OCI-LY1 (cell line): ENCODE measurements around the gene CPNE8.

Source experiments
- H2AFZ ChIP-seq: fragments of 200-600 bp; sonication (generic), shearing (Covaris generic); 2 replicates; pipeline ENCODE4 v1.6.0; 2014; ENCODE audit warnings: antibody characterized with exemption, mild to moderate bottlenecking, low read length
- H3F3A ChIP-seq: fragments of 200-600 bp; sonication (generic), shearing (Covaris generic); 2 replicates; pipeline ENCODE4 v1.6.0; 2014; ENCODE audit warnings: mild to moderate bottlenecking, antibody characterized with exemption, low read length, moderate library complexity; ENCODE audit not compliant: insufficient read depth
- H3K27ac ChIP-seq: fragments of 200-600 bp; sonication (generic); 2 replicates; pipeline ENCODE4 v1.5.1; 2014; ENCODE audit warnings: low read length, mixed run types, mild to moderate bottlenecking, low read depth; ENCODE audit not compliant: poor library complexity, severe bottlenecking
- H3K27me3 ChIP-seq: fragments of 200-600 bp; sonication (generic); 2 replicates; pipeline ENCODE4 v1.6.0; 2014; ENCODE audit warnings: antibody characterized with exemption, mild to moderate bottlenecking, low read length, moderate library complexity; ENCODE audit not compliant: insufficient read depth
- H3K36me3 ChIP-seq: fragments of 200-600 bp; sonication (generic); 2 replicates; pipeline ENCODE4 v1.6.1; 2014; ENCODE audit warnings: mild to moderate bottlenecking, antibody characterized with exemption, low read length, moderate library complexity, mixed read lengths; ENCODE audit not compliant: insufficient read depth
- H3K4me1 ChIP-seq: fragments of 200-600 bp; sonication (generic); 2 replicates; pipeline ENCODE4 v1.5.1; 2014; ENCODE audit warnings: mild to moderate bottlenecking, low read length, moderate library complexity; ENCODE audit not compliant: insufficient read depth, severe bottlenecking
- H3K4me2 ChIP-seq: fragments of 200-600 bp; sonication (generic), shearing (Covaris generic); 2 replicates; pipeline ENCODE4 v1.6.1; 2014; ENCODE audit warnings: low read length
- H3K4me3 ChIP-seq: fragments of 200-600 bp; sonication (generic); 2 replicates; pipeline ENCODE4 v1.5.1; 2014; ENCODE audit warnings: low read length, low read depth, mild to moderate bottlenecking, mixed read lengths; ENCODE audit not compliant: poor library complexity, severe bottlenecking
- H3K79me2 ChIP-seq: fragments of 200-600 bp; shearing (Covaris generic); 2 replicates; pipeline ENCODE4 v1.6.1; 2016; ENCODE audit warnings: mixed run types, low read length, mixed read lengths; ENCODE audit not compliant: insufficient read depth
- H3K9ac ChIP-seq: fragments of 200-600 bp; sonication (generic), shearing (Covaris generic); 2 replicates; pipeline ENCODE4 v1.6.1; 2014; ENCODE audit warnings: mild to moderate bottlenecking, low read length, mixed read lengths
- H3K9me2 ChIP-seq: fragments of 200-600 bp; sonication (generic), shearing (Covaris generic); 2 replicates; pipeline ENCODE4 v1.6.1; 2014; ENCODE audit warnings: low read depth, mild to moderate bottlenecking, low read length, mixed read lengths
- H3K9me3 ChIP-seq: fragments of 200-600 bp; shearing (Covaris generic); 2 replicates; pipeline ENCODE4 v1.6.1; 2014; ENCODE audit warnings: low read length, mixed read lengths
- H4K20me1 ChIP-seq: fragments of 200-600 bp; sonication (generic), shearing (Covaris generic); 2 replicates; pipeline ENCODE4 v1.6.0; 2016; ENCODE audit warnings: mild to moderate bottlenecking, low read length; ENCODE audit not compliant: insufficient read depth
- CTCF ChIP-seq: fragments of 200-600 bp; sonication (generic), shearing (Covaris generic); IDR thresholded peaks from 2 replicates; pipeline ENCODE4 v1.5.1; 2017; ENCODE audit warnings: mild to moderate bottlenecking, antibody characterized with exemption, low read length, moderate library complexity, mixed read lengths
- EZH2 ChIP-seq: fragments of 200-600 bp; sonication (generic), shearing (Covaris generic); IDR thresholded peaks from 2 replicates; pipeline ENCODE4 v1.8.0; 2017; ENCODE audit warnings: borderline replicate concordance, mixed run types, mild to moderate bottlenecking, antibody characterized with exemption, low read length, moderate library complexity, mixed read lengths

The CPNE8 gene

GRCh38 chr12:38690646-38691045 is 214.7 kb downstream of the CPNE8 start:
- no peak overlapping the region for H3K27ac ChIP-seq
- no peaks in the 10 kb centered on the region for H3F3A ChIP-seq
- H4K20me1 ChIP-seq = no peaks in the 10 kb centered on the region
- H3K4me1 ChIP-seq = no peaks in the 10 kb centered on the region
- H3K9me3 ChIP-seq = no peaks in the 10 kb centered on the region
- H2AFZ ChIP-seq = no peak overlapping the region
- no peaks in the 10 kb centered on the region for H3K9me2 ChIP-seq
- H3K4me3 ChIP-seq = no peak overlapping the region
- no peaks in the 10 kb centered on the region for H3K36me3 ChIP-seq
- no peak overlapping the region for H3K4me2 ChIP-seq
- TF ChIP-seq CTCF (no peak), EZH2 (no peak)
- H3K79me2 ChIP-seq = no peaks in the 10 kb centered on the region
- no peaks in the 10 kb centered on the region for H3K27me3 ChIP-seq
- H3K9ac ChIP-seq = no peak overlapping the region

- H4K20me1 ChIP-seq = no peaks in the 10 kb centered on the region
- no peak overlapping the region for H3K4me3 ChIP-seq
- no peak overlapping the region for H2AFZ ChIP-seq
- no peak overlapping the region for H3K4me2 ChIP-seq
- no peaks in the 10 kb centered on the region for H3K4me1 ChIP-seq
- no peak overlapping the region for H3K9ac ChIP-seq
- H3K79me2 ChIP-seq = no peaks in the 10 kb centered on the region
- no peak overlapping the region for H3K27ac ChIP-seq
- no peak for TF ChIP-seq EZH2
- no peak for TF ChIP-seq CTCF
- no peaks in the 10 kb centered on the region for H3K9me2 ChIP-seq
- H3K27me3 ChIP-seq = no peaks in the 10 kb centered on the region
- no peaks in the 10 kb centered on the region for H3K36me3 ChIP-seq
- H3F3A ChIP-seq = no peaks in the 10 kb centered on the region
- no peaks in the 10 kb centered on the region for H3K9me3 ChIP-seq
Observed at GRCh38 chr12:38689704-38690103, 215.7 kb downstream of the CPNE8 start.

- no peaks in the 10 kb centered on the region for H3K27me3 ChIP-seq
- H3K9me3 ChIP-seq = no peaks in the 10 kb centered on the region
- no peak overlapping the region for H3K4me3 ChIP-seq
- no peaks in the 10 kb centered on the region for H4K20me1 ChIP-seq
- no peak overlapping the region for H3K27ac ChIP-seq
- no peak overlapping the region for H2AFZ ChIP-seq
- H3K9ac ChIP-seq = no peak overlapping the region
- no peak for TF ChIP-seq EZH2
- no peak for TF ChIP-seq CTCF
- no peaks in the 10 kb centered on the region for H3F3A ChIP-seq
- H3K4me1 ChIP-seq = no peaks in the 10 kb centered on the region
- no peak overlapping the region for H3K4me2 ChIP-seq
- H3K79me2 ChIP-seq = no peaks in the 10 kb centered on the region
- no peaks in the 10 kb centered on the region for H3K9me2 ChIP-seq
- H3K36me3 ChIP-seq = no peaks in the 10 kb centered on the region
Observed at GRCh38 chr12:38689195-38689594, 216.2 kb downstream of the CPNE8 start.
